HG03108 (cell line): ENCODE results near the gene PEAK1.

Source experiments
- ATAC-seq: cut with Tn5 transposase; IDR thresholded peaks from one replicate; pipeline ENCODE4 v1.9.1; 2021; ENCODE audit warnings: moderate library complexity; ENCODE audit not compliant: unreplicated experiment

Gene PEAK1

DNA sequence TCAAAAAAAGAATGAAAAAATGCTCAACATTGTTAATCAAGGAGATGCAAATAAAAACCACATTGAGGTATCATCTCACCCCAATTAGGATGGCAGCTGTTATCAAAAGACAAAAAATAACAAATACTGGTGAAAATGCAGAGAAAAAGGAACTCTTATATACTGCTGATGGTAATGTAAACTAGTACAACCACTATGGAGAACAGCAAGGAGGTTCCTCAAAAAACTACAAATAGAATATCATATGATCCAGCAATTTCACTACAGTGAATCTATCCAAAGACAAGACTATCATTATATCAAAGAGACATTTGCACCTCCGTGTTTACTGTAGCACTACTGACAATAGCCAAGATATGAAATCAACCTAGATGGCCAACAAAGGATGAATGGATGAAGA, 58.4 kb downstream of the PEAK1 start:
- no peak for ATAC-seq

- no peak for ATAC-seq
Observed at GRCh38 chr15:77358545-77359240, 61.2 kb downstream of the PEAK1 start.

DNA sequence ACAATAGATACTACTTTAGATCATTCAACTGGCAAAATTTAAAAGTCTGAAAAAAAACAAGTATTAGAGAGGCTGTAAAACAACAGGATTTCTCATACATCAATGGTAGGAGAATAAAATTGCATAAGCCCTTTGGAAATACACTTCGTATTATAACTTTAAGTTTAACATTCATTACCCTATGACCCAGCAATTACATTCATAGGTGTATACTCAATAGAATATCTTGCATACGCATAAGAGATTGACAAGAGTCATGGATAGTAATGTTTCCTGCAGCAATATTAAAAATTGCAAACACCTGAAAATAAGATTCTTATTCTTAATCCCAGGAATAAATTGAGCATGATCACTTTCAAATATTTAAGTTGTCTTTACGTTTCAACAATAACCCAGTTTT, 63.6 kb downstream of the PEAK1 start:
- ATAC-seq = no peak

DNA sequence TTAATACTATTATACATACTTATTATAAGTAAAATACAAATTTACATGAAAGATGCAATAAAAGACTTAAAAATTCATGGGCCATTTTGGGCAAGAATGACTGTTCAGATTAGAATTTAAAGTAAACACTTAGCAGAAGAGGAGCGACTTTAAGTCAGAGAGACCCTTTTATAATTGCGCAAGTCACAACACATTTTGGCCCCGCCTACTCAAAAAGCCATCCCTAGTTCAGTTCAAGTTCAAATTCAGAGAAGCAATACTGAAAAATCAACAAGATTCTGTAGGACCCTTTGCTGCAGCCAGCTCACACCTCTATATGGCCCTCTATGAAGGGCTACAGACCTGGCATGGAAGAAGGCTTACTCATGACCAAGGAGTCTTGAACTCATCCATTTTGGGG, 64.6 kb downstream of the PEAK1 start:
- ATAC-seq = no peak

- no peak for ATAC-seq
Observed at GRCh38 chr15:77354063-77354462, 65.8 kb downstream of the PEAK1 start.

- no peak for ATAC-seq
Observed at GRCh38 chr15:77352887-77353286, 67.0 kb downstream of the PEAK1 start.

GRCh38 chr15:77350792-77351191, 69.1 kb downstream of the PEAK1 start:
- ATAC-seq = no peak

DNA sequence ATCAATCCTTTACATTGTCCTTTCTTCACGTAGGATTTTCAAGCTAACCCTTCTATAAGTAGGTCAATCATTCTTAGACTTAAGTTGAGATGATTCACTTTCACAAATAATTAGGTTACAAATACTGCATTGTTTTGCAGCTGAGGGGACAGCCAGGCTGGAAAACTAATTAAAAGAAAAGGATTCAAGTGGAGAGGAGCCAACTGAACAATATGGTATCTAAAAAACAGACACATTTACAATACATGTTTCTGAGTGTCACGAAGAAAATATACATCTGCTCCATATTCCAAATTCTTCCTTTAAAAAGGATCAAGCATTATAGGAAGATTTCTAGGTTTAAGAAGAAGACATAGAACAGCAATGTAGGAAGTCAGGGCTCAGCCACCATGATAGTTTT, 70.2 kb downstream of the PEAK1 start:
- no peak for ATAC-seq

DNA sequence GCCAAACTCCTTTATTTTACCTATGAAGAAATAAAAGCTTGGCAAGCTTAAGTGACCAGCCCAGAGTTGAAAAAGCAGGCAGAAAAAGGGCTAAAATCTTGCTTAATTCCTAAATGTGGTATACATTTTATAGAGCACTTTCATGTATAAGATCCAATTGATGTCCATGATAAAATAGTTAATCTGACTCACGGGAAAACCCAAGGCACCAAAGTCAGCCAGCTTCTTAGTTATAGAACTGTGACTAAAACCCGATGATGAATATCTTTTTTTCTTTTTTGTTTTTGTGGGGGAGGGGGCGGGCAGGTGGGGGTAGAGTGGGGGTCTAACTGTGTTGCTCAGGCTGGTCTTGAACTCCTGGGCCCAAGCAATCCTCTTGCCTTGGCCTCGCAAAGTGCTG, 71.4 kb downstream of the PEAK1 start:
- ATAC-seq = no peak

DNA sequence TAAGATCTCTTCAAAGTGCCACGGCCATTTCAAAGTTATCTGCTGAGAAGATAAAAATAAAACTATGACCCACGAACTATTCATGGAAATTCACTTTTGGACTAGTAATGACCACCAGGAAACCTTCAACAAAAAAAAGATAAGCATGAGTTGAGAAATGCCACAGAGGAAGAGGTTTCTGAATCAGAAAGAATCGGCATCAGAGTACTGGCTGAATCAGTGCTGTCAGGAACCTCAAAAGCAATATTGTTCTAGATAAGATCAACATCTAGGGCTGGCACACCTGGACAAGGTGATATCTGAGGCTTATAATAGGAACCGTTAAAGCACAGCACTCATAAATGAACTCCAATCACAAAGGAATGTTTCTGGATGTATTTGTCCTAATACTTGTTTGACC, 72.7 kb downstream of the PEAK1 start:
- no peak for ATAC-seq

GRCh38 chr15:77346245-77347036, 73.5 kb downstream of the PEAK1 start:
- ATAC-seq = no peak

- ATAC-seq = no peak
Observed at GRCh38 chr15:77342807-77343206, 77.1 kb downstream of the PEAK1 start.

- no peak for ATAC-seq
Observed at GRCh38 chr15:77340245-77340644, 79.7 kb downstream of the PEAK1 start.

- no peak for ATAC-seq
Observed at GRCh38 chr15:77336006-77336405, 83.9 kb downstream of the PEAK1 start.

DNA sequence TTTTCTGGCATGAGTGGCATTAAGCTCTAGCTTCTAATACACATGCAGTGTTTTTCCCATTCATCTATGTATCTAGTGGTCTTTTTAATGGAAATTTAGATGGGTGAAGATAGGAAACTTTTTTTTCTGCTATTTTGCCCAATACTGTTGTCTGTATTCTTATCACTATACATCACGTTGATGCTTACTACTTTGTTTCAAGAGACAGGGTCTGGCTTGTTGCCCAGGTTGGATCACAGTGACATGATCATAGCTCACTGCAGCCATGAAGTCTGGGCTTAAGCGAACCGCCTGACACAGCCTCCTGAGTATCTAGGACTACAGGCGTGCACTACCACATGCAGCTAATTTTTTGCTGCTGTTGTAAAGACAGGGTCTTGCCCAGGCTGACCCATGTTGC, 84.6 kb downstream of the PEAK1 start:
- no peak for ATAC-seq

- ATAC-seq = no peak
Observed at GRCh38 chr15:77333166-77333565, 86.7 kb downstream of the PEAK1 start.

DNA sequence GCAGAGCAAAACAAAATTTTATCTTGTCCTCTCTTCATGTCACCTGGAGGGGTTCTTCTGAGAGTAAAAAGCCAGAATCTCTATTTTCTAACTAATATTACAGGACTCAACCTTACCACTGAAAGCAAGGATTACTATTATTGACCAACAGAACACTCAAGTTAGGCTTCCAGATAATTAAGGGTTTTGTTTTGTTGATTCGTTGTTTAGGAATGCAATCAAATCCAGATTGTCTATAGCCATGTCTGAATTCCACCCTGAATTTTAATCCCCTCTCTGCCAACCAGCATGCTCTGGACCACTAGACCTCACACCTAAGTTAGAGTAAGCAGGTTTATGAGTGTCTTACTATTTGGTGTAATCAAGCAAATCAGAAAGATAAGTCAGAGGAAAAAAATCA, 90.7 kb downstream of the PEAK1 start:
- no peak for ATAC-seq

DNA sequence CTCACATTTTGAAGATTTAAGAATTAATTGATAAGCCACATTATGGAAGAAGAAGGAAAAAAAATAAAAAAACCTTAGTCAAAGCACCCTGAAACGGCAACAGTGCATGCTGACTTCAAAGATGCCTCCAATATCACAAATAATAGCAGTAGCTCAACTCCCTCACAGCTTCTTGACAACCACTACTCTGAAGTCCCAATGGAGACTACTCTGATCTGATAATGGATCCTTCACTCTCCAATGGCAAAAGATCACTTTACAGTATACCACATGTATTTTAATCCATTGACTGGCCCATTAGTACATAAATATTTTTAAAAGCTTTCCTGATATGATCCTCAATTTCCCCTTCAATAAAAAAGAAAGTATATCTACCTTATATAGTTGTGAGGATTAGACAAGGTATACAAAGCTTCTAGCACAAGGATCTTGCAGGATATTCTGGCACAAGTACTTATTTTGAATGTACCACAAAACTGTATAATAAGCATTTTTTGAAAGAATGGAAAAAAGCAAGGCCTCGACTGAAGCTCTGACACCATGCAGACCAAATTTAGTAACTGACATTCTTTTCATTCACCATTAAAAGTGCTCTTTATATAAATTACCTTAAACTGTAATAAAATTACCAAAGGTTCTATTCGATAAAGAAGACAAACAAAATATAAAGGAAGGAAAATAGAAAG, 91.9 kb downstream of the PEAK1 start:
- ATAC-seq = no peak

- ATAC-seq = no peak
Observed at GRCh38 chr15:77327168-77327567, 92.7 kb downstream of the PEAK1 start.

- ATAC-seq = no peak
Observed at GRCh38 chr15:77326366-77326765, 93.5 kb downstream of the PEAK1 start.

DNA sequence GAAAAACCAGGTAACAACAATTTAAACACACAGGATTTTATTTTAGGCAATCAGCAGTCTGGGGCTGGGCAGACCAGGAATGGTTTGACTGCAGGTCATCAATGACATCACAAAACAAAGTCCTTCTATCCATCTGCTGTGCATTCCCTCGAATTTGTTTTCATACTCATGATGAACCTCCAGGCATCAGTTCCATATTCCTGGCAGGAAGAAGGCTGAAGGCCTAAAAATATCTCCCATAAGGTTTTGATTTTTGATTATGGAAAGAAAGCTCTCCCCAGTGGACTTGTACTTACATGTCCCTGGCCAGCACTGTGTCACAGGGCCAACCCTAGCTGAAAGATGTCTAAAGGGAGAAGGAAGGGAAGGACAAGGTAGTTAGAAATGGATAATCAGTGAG, 107.4 kb downstream of the PEAK1 start:
- ATAC-seq = no peak
